Measurements from ENCODE around the gene GOLPH3.
A peak's percentile ranks its signal among the peaks of the same experiment; 100 is the strongest.
"Not testable (repeated sequence)": the region's sequence is repeated elsewhere in the genome, so short reads cannot be mapped to it uniquely, and the experiment has no call there.

The GOLPH3 gene

GRCh38 chr5:32174011-32174870, at the start of gene GOLPH3:
Gene GOLPH3, minus strand, starts transcription at chr5:32174319. Its CDS starts 285 bp downstream, at chr5:32174034.
- DNase-seq (ENCODE audit: low read depth), result peak; percentile 86
- peak; percentile 4 for TF ChIP-seq CTCF (conservative IDR thresholded peaks at IDR 0.05; ENCODE audit: low read depth, low read length)
- peak within 1 kb of the TSS; percentile 95 for H3K4me3 ChIP-seq (ENCODE audit: low read depth, low read length)

GRCh38 chr5:32222723-32223470, 48.8 kb upstream of the GOLPH3 start:
- no peak for DNase-seq (ENCODE audit: low read depth)
- no peak for TF ChIP-seq CTCF (conservative IDR thresholded peaks at IDR 0.05; ENCODE audit: low read depth, low read length)
- no peak overlapping the region for H3K4me3 ChIP-seq (ENCODE audit: low read depth, low read length)

- TF ChIP-seq CTCF (conservative IDR thresholded peaks at IDR 0.05; ENCODE audit: low read depth, low read length), result no peak
- no peak overlapping the region for H3K4me3 ChIP-seq (ENCODE audit: low read depth, low read length)
- peak; percentile 52 for DNase-seq (ENCODE audit: low read depth)
Measured at GRCh38 chr5:32217886-32218396, 43.8 kb upstream of the GOLPH3 start.

GRCh38 chr5:32214344-32214743, 40.2 kb upstream of the GOLPH3 start:
- not testable (repeated sequence) for H3K4me3 ChIP-seq (ENCODE audit: low read depth, low read length); DNase-seq (ENCODE audit: low read depth)

GRCh38 chr5:32210151-32210550, 36.0 kb upstream of the GOLPH3 start:
- DNase-seq (ENCODE audit: low read depth), result no peak
- TF ChIP-seq CTCF (conservative IDR thresholded peaks at IDR 0.05; ENCODE audit: low read depth, low read length), result no peak
- H3K4me3 ChIP-seq (ENCODE audit: low read depth, low read length), result no peak overlapping the region

GRCh38 chr5:32208837-32209236, 34.7 kb upstream of the GOLPH3 start:
- H3K4me3 ChIP-seq (ENCODE audit: low read depth, low read length); DNase-seq (ENCODE audit: low read depth): not testable (repeated sequence)

- TF ChIP-seq CTCF (conservative IDR thresholded peaks at IDR 0.05; ENCODE audit: low read depth, low read length), result no peak
- no peak for DNase-seq (ENCODE audit: low read depth)
- H3K4me3 ChIP-seq (ENCODE audit: low read depth, low read length), result no peak overlapping the region
Measured at GRCh38 chr5:32207355-32207634, 33.2 kb upstream of the GOLPH3 start.
